NT2/D1 (cell line): Measurements from ENCODE around the gene IL6ST.

Source experiments
- SUZ12 ChIP-seq: IDR thresholded peaks from 2 replicates; pipeline ENCODE4 v1.6.1; 2011; ENCODE audit not compliant: insufficient read length, insufficient read depth; ENCODE audit errors: extremely low read depth
- YY1 ChIP-seq: IDR thresholded peaks from 2 replicates; pipeline ENCODE4 v1.6.1; 2011; ENCODE audit not compliant: insufficient read length, insufficient read depth

GRCh38 chr5:56004874-56005273, 10.1 kb upstream of the IL6ST start:
- TF ChIP-seq SUZ12 = no peak
- no peak for TF ChIP-seq YY1
